ENCODE results near the gene MBNL2. TPM values are rescaled to one million over a fixed set of nuclear protein-coding genes. Genes with fewer than 3 reads are reported as not detected.

MBNL2 gene
- total RNA-seq, 1 experiment from 2014 or later, result 0.17 TPM

GRCh38 chr13:97417698-97418097 is 195.6 kb downstream of the MBNL2 start:
- H2BK120ac ChIP-seq (ENCODE audit: low read depth, low read length, poor library complexity, severe bottlenecking), result no peak overlapping the region
- no peak overlapping the region for H3K14ac ChIP-seq (ENCODE audit: insufficient read depth, low read length)
- H3K79me1 ChIP-seq (ENCODE audit: insufficient read depth, low read depth, low read length, poor library complexity, severe bottlenecking), result no peaks in the 10 kb centered on the region
- no peaks in the 10 kb centered on the region for H3K79me2 ChIP-seq (ENCODE audit: insufficient read depth, low read length)
- H3K27ac ChIP-seq (ENCODE audit: insufficient read length, low read depth, low read length), result no peak overlapping the region
- H3K4me2 ChIP-seq (ENCODE audit: insufficient read depth, insufficient read length, low read length), result no peak overlapping the region
- no peak overlapping the region for H2BK15ac ChIP-seq (ENCODE audit: low read depth, low read length)
- Mint-ChIP-seq H3K36me3 (ENCODE audit: insufficient read depth in 1 of 3, low read depth in 3 of 3) (no peaks in the 10 kb centered on the region), H3K27ac (no peak overlapping the region), H3K9me3 (no peaks in the 10 kb centered on the region), H3K4me3 (no peak overlapping the region; a peak in 1 of 5 replicates), H3K4me1 (peaks cover 9 to 12% of the 10 kb centered on the region in 2 experiments; a peak in 3 of 4 replicates), H3K27me3 (ENCODE audit: low read depth) (no peaks in the 10 kb centered on the region; the same call in 1 of the 2 replicates)
- peak; percentile 32 for DNase-seq
- no peak overlapping the region for H4K5ac ChIP-seq (ENCODE audit: insufficient read length, low read depth, low read length)
- no peak overlapping the region for H3T11ph ChIP-seq (ENCODE audit: low read length)
- H2AFZ ChIP-seq (ENCODE audit: low read length), result no peak overlapping the region
- no peak overlapping the region for H3K4ac ChIP-seq (ENCODE audit: low read depth, low read length)
- H4K20me1 ChIP-seq (ENCODE audit: control insufficient read depth, insufficient read depth, insufficient read length), result no peaks in the 10 kb centered on the region
- H3K23ac ChIP-seq (ENCODE audit: insufficient read length, low read depth, low read length), result no peak overlapping the region
- H4K91ac ChIP-seq (ENCODE audit: insufficient read length, low read depth, low read length), result no peak overlapping the region
- no peak overlapping the region for H3K18ac ChIP-seq (ENCODE audit: insufficient read length, low read depth, low read length)
- H3K9me3 ChIP-seq (ENCODE audit: control insufficient read depth, low read depth, low read length), result no peaks in the 10 kb centered on the region
- H2BK12ac ChIP-seq (ENCODE audit: insufficient read length, low read depth, low read length), result no peak overlapping the region
- no peak overlapping the region for H3K56ac ChIP-seq (ENCODE audit: insufficient read length, low read depth, low read length)
- no peak overlapping the region for H2BK20ac ChIP-seq (ENCODE audit: low read depth, low read length, poor library complexity, severe bottlenecking)
- H3K9ac ChIP-seq (ENCODE audit: extremely low read depth, insufficient read length, low read length), result no peak overlapping the region
- H2BK5ac ChIP-seq (ENCODE audit: insufficient read length, low read length), result no peak overlapping the region
- no peak overlapping the region for H2AK5ac ChIP-seq (ENCODE audit: insufficient read length, low read length)
- H3K23me2 ChIP-seq (ENCODE audit: insufficient read length, low read depth, low read length, poor library complexity, severe bottlenecking), result no peaks in the 10 kb centered on the region
- H3K27me3 ChIP-seq (ENCODE audit: insufficient read depth, low read length), result no peaks in the 10 kb centered on the region
- TF ChIP-seq, protein P1, sequence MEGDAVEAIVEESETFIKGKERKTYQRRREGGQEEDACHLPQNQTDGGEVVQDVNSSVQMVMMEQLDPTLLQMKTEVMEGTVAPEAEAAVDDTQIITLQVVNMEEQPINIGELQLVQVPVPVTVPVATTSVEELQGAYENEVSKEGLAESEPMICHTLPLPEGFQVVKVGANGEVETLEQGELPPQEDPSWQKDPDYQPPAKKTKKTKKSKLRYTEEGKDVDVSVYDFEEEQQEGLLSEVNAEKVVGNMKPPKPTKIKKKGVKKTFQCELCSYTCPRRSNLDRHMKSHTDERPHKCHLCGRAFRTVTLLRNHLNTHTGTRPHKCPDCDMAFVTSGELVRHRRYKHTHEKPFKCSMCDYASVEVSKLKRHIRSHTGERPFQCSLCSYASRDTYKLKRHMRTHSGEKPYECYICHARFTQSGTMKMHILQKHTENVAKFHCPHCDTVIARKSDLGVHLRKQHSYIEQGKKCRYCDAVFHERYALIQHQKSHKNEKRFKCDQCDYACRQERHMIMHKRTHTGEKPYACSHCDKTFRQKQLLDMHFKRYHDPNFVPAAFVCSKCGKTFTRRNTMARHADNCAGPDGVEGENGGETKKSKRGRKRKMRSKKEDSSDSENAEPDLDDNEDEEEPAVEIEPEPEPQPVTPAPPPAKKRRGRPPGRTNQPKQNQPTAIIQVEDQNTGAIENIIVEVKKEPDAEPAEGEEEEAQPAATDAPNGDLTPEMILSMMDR (conservative IDR thresholded peaks at IDR 0.05), result no peak
- no CpG with 5 or more reads among the region's 5 CpGs for WGBS (ENCODE audit: extremely low coverage, insufficient read length, low lambda C conversion rate)
- no peak overlapping the region for H4K8ac ChIP-seq (replicated peaks; ENCODE audit: insufficient read length, low read depth, low read length)
- H3K4me1 ChIP-seq (ENCODE audit: insufficient read depth, low read length), result 0 out of 2 replicates have a peak, but pooled peaks cover 2% of the 10 kb centered on the region

Measured in H9 (cell line).